SKM-1 (cell line): ENCODE measurements around the gene SLC44A4.
"Not testable (repeated sequence)": the region's sequence is repeated elsewhere in the genome, so short reads cannot be mapped to it uniquely, and the experiment has no call there.

Experiments used
- DNase-seq: peaks from one replicate; lab custom pipeline; 2025; ENCODE audit not compliant: unreplicated experiment; lab: John Stamatoyannopoulos, UW

SLC44A4 gene

GRCh38 chr6:31831350-31832215 is 47.2 kb downstream of the SLC44A4 start:
- no peak for DNase-seq

DNA sequence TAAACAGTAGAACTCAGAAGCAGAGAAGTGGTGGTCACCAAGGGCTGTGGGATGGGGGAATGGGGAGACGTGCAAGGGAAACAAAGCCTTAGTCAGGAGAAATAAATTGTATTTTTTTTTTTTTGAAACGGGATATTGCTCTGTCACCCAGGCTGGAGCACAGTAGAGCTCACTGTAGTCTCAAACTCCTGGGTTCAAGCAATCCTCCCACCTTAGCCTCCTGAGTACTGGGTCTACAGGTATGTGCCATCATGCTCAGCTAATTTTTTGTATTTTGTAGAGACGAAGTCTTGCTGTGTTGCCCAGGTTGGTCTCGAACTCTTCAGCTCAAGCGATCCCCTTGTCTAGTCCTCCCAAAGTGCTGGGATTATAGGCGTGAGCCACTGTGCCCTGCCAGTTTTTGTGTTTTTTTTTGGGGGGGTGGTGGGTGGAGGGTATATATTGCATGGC is 47.9 kb downstream of the SLC44A4 start:
- no peak for DNase-seq

DNA sequence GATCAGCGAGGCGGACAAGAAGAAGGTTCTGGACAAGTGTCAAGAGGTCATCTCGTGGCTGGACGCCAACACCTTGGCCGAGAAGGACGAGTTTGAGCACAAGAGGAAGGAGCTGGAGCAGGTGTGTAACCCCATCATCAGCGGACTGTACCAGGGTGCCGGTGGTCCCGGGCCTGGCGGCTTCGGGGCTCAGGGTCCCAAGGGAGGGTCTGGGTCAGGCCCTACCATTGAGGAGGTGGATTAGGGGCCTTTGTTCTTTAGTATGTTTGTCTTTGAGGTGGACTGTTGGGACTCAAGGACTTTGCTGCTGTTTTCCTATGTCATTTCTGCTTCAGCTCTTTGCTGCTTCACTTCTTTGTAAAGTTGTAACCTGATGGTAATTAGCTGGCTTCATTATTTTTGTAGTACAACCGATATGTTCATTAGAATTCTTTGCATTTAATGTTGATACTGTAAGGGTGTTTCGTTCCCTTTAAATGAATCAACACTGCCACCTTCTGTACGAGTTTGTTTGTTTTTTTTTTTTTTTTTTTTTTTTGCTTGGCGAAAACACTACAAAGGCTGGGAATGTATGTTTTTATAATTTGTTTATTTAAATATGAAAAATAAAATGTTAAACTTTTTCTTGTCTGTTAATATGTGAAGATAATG is 49.0 kb downstream of the SLC44A4 start:
- peak; percentile 40 for DNase-seq

DNA sequence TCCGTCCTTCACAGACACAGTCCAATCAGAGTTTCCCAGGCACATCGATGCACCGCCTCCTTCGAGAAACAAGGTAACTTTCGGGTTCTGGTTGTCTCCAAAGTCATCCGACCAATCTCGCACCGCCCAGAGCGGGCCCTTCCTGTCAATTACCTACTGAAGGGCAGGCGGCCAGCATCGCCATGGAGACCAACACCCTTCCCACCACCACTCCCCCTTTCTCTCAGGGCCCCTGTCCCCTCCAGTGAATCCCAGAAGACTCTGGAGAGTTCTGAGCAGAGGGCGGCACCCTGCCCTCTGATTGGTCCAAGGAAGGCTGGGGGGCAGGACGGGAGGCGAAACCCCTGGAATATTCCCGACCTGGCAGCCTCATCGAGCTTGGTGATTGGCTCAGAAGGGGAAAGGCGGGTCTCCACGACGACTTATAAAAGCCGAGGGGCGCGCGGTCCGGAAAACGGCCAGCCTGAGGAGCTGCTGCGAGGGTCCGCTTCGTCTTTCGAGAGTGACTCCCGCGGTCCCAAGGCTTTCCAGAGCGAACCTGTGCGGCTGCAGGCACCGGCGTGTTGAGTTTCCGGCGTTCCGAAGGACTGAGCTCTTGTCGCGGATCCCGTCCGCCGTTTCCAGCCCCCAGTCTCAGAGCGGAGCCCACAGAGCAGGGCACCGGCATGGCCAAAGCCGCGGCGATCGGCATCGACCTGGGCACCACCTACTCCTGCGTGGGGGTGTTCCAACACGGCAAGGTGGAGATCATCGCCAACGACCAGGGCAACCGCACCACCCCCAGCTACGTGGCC is 51.3 kb downstream of the SLC44A4 start, which contains the start of gene HSPA1B:
Gene HSPA1B, plus strand, starts transcription at position 453 of the 794 bp plus-strand sequence. Its CDS starts 213 bp downstream, at position 666.
- DNase-seq = peak; percentile 99

DNA sequence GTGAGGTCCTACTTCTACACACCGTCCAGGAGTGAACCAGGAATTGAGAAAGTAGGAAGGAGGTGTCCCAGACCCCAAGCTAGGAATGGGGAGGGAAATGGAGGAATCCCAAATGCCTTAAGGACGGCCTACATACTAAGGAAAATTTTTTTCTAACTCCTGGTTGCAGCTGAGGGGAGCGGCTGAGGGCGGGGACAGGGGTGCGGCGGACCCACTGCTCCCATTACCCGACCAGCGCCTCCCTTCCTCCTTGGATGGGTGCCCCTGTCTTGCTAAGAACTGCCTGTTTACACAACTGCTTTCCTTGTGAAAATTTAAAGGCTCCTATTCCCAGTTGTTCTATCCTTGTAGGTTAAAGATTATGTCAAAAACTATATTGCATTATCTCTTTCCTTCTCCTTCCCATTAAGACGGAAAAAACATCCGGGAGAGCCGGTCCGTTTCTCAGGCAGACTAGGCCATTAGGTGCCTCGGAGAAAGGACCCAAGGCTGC is 52.0 kb downstream of the SLC44A4 start:
- peak; percentile 77 for DNase-seq

DNA sequence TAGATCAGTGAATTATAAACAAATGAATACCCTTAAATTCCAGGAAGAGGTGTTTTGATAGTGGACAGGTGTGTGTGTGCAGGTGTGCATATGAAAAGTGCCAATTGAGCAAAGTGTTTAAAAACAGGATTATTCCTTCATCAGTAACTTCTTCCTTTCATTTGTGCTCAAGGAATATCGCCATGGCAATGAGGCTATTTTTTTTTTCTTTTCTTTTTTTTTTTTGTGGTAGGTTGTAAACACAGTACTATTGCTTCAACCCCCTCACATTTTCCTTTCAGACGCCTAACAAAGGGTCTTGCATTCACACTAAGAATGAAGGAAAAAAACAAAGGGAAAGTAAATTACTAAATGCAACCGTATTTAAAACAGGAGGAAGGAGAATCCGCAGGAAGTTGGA is 53.2 kb downstream of the SLC44A4 start:
- DNase-seq = no peak

- DNase-seq = not testable (repeated sequence)
Observed at GRCh38 chr6:31823592-31824196, 55.1 kb downstream of the SLC44A4 start.

GRCh38 chr6:31822036-31822821 is 56.6 kb downstream of the SLC44A4 start:
- peak; percentile 67 for DNase-seq

DNA sequence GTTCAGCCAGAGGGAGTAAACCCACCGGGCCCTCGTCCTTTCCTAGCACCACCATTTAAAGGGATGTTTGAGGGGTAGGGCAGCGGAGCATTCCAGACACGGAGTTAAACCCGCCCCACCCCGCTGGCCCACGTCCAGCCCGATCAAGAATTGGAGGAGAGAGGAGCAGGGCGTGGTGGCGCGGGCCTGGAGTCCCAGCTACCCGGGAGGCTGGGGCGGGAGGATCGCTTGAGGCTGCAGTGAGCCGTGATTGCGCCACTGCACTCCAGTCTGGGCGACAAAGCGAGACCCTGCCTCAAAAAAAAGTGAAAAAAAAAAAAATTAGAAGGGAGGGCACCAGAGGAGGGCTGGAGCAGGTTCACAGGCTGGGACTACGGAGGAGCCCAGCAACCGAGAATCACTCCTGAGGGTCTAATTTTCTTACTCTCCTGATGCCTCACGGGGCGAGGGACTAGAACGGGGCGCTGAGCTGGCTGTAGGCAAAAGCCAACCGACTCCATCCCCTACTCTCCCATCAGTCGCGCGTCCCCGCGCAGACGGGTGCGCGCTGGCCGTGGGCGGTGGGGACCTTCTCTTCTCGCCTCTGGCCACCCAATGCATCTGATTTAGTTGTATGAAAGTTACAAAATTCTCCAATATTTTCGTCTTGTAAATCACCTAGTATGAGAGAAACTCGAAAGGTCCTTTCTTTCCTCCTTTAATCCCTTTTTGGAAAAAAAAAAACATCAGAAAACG is 57.3 kb downstream of the SLC44A4 start:
- DNase-seq = peak; percentile 66

DNA sequence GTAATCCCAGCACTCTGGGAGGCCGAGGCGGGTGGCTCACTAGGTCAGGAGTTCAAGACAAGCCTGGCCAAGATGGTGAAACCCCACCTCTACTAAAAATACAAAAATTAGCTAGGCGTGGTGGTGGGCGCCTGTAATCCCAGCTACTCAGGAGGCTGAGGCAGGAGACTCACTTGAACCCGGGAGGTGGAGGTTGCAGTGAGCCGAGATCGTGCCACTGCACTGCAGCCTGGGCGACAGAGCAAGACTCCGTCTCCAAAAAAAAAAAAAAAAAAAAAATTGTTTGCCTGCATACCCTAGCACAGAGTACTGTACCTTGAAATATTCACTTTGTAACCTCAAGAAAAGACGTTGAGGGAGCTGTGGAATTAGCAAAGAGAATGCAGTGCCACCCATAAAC is 58.4 kb downstream of the SLC44A4 start:
- DNase-seq = not testable (repeated sequence)

- DNase-seq = no peak
Observed at GRCh38 chr6:31819871-31820299, 58.9 kb downstream of the SLC44A4 start.

DNA sequence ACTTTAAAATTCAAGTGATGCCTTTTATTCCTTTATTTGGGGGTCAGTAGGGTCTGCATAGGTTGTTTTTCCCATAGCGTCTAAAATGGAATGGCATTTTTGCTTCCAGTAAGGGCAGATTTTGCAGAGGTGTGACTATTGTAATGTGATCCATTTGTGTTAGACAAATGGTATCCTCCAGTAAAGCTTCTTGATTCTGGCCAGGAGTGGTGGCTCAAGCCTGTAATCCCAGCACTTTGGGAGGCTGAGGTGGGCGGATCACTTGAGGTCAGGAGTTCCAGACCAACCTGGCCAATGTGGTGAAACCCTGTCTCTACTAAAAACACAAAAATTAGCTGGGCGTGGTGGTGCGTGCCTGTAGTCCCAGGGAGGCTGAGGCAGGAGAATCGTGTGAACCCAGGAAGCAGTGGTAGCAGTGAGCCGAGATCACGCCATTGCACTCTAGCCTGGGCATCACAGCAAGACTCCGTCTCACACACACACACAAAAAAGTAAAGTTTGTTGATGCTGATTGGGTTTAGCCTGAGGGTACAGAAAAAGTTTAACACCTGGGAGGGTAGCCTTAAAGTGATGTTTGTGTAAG is 60.8 kb downstream of the SLC44A4 start:
- DNase-seq = not testable (repeated sequence)

DNA sequence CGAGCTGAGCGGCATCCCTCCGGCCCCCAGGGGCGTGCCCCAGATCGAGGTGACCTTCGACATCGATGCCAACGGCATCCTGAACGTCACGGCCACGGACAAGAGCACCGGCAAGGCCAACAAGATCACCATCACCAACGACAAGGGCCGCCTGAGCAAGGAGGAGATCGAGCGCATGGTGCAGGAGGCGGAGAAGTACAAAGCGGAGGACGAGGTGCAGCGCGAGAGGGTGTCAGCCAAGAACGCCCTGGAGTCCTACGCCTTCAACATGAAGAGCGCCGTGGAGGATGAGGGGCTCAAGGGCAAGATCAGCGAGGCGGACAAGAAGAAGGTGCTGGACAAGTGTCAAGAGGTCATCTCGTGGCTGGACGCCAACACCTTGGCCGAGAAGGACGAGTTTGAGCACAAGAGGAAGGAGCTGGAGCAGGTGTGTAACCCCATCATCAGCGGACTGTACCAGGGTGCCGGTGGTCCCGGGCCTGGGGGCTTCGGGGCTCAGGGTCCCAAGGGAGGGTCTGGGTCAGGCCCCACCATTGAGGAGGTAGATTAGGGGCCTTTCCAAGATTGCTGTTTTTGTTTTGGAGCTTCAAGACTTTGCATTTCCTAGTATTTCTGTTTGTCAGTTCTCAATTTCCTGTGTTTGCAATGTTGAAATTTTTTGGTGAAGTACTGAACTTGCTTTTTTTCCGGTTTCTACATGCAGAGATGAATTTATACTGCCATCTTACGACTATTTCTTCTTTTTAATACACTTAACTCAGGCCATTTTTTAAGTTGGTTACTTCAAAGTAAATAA is 61.5 kb downstream of the SLC44A4 start:
- not testable (repeated sequence) for DNase-seq

DNA sequence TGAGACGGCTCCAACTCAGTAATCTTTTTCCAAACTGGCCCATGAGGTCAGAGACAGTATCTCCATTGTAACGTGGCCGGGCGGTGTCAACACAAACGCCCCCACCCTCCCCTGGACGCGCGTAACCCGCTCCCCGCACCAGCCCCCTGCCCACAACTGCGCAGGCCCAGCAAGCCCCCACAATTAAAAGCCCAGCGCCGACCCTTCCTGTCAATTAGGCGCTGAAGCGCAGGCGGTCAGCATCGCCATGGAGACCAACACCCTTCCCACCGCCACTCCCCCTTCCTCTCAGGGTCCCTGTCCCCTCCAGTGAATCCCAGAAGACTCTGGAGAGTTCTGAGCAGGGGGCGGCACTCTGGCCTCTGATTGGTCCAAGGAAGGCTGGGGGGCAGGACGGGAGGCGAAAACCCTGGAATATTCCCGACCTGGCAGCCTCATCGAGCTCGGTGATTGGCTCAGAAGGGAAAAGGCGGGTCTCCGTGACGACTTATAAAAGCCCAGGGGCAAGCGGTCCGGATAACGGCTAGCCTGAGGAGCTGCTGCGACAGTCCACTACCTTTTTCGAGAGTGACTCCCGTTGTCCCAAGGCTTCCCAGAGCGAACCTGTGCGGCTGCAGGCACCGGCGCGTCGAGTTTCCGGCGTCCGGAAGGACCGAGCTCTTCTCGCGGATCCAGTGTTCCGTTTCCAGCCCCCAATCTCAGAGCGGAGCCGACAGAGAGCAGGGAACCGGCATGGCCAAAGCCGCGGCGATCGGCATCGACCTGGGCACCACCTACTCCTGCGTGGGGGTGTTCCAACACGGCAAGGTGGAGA is 63.6 kb downstream of the SLC44A4 start, which contains the start of the genes HSPA1A and HSPA1L:
Gene HSPA1A, plus strand, starts transcription at position 519 of the 814 bp plus-strand sequence. Its CDS starts 214 bp downstream, at position 733.
Gene HSPA1L, minus strand, starts transcription at position 259 of the 814 bp plus-strand sequence. CDS start 3,311 bp downstream, outside the sequence.
- DNase-seq = peak; percentile 90

DNA sequence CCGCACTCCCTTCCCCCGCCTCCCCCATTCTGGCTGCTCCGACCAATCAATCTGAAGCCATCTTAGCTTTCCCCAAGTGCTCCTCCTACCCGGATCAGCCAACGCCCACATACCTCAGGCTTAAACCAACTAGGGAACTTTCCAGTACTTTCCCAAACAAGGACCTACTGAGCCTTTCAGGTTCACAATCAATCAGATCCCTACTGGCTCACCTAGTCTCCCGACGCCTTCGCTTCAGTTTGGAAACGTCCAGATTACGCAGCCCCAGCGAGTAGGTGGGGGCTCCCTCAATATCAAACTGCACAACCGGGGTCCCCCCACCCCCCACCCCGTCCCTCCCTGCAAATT is 64.1 kb downstream of the SLC44A4 start:
- peak; percentile 28 for DNase-seq

DNA sequence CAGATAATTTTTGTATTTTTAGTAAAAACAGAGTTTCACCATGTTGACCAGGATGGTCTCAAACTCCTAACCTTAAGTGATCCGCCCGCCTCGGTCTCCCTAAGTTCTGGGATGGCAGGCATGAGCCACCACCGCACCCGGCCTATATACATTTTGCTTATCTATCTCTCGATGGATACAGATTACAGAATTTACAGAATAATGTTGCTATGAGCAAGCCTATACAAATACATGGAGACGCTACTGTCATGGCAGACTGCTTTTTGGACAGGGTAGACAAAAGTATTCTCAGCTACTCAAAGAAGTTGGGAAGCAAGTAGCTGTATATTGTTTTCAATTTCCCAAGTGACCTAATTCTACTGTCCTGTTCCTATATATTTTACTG is 65.3 kb downstream of the SLC44A4 start:
- DNase-seq = no peak
